Loucy (cell line): Measurements from ENCODE around the gene MFN2.

Experiments used
- CTCF ChIP-seq: fragments of 200-600 bp; sonication (generic); conservative IDR thresholded peaks from 2 replicates; pipeline ENCODE4 v1.5.1; 2014; ENCODE audit warnings: mild to moderate bottlenecking, antibody characterized with exemption, low read length
- EZH2phosphoT487 ChIP-seq: fragments of 200-600 bp; IDR thresholded peaks from 2 replicates; pipeline ENCODE4 v1.6.1; 2018; ENCODE audit warnings: antibody characterized with exemption, mild to moderate bottlenecking, moderate library complexity, borderline replicate concordance

- no peak for TF ChIP-seq CTCF
- TF ChIP-seq EZH2phosphoT487 = no peak
Observed at GRCh38 chr1:12011998-12012397, 31.8 kb downstream of the MFN2 start.
